ENCODE measurements around the gene NPPC.
"Not testable (repeated sequence)": the region's sequence is repeated elsewhere in the genome, so short reads cannot be mapped to it uniquely, and the experiment has no call there.

The NPPC gene

DNA sequence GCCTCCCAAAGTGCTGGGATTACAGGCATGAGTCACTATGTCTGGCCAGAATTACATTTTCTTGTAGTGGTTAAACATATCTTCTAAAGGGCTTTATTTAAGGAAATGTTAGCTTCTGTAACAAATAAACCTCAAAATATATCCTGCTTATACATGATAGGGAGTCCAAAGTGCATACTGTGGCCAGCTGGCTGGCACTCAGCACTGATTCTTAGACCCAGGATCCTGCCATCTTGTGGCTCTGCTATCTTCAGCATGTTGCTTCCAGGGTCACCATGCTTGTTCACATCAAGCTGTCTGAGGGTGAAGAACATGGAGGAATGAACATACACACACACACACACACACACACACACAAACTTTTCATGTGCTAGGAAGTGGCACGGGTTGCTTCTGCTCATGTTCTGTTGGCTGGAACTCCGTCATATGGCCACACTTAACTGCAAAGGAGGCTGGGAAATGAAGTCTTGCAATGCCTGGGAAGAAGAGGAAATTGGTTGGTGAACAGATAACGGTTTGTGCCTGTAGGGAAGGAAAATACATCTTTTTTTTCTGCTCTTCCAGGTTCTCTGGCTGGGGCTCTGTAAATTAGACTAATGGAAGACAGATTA lies 40.0 kb downstream of the NPPC start:
- DNase-seq (ENCODE audit: low spot score) = no peak
- H3K4me3 ChIP-seq = no peak overlapping the region

DNA sequence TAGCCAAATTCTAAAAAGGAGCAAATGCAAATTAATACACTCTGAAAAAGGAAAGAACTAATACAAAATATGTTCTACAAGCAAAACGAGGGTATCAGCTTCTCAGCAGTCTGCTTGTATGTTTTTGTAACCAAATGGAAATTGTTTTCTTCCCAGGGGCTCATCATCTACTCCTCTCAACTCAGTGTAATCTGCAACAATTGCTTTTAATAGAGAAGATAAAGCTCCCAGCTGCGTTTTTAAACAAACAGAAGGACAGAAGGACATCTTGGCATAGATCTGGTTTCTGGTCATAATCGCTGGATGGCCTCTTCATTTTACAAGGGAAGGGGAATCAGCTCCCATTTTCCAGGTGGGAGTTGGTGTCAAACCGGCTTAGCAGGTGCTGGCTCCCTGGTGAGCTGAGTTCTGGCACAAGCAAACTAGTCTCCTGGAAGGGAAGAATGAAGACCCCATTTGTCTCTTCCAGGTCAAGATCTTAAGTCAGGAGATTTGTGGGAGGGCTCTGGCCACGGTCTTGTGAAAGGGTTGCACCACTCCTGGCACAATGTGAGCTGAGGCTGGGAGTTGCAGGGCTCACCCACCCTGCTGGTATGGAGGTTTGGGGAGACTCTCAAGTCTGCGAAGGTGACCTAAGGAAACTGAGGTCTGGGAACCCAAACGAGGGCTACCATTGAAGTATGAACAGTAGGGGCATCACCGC lies 41.6 kb downstream of the NPPC start:
- no peak for DNase-seq (ENCODE audit: low spot score)
- H3K4me3 ChIP-seq = no peak overlapping the region
- TF ChIP-seq, protein P1, sequence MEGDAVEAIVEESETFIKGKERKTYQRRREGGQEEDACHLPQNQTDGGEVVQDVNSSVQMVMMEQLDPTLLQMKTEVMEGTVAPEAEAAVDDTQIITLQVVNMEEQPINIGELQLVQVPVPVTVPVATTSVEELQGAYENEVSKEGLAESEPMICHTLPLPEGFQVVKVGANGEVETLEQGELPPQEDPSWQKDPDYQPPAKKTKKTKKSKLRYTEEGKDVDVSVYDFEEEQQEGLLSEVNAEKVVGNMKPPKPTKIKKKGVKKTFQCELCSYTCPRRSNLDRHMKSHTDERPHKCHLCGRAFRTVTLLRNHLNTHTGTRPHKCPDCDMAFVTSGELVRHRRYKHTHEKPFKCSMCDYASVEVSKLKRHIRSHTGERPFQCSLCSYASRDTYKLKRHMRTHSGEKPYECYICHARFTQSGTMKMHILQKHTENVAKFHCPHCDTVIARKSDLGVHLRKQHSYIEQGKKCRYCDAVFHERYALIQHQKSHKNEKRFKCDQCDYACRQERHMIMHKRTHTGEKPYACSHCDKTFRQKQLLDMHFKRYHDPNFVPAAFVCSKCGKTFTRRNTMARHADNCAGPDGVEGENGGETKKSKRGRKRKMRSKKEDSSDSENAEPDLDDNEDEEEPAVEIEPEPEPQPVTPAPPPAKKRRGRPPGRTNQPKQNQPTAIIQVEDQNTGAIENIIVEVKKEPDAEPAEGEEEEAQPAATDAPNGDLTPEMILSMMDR (IDR thresholded peaks at IDR 0.05) = no peak
- H3K27ac ChIP-seq = no peak overlapping the region

More for the DNA sequence above, 40.0 kb downstream of the NPPC start:
- TF ChIP-seq, protein P1 (IDR thresholded peaks at IDR 0.05) = no peak
- no peak overlapping the region for H3K27ac ChIP-seq

DNA sequence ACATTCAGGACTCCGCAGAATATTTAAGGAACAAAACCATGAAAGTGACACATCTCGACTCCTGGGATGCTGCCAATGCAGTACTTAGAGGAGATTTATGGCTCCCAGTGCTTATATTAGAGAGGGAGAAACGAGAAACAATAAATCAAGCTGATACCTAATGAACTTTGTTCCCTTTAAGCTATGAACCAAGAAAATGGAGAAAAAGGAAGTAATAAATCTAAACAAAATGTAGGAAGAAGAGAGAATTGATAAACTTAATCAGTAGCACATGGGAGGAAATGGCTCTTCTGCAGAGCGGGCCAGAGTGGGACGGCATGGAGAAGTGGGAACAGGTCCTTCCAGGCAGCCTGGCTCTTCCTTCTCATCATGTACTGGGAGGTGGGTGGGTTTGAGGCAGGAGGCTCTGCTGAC lies 42.7 kb downstream of the NPPC start:
- TF ChIP-seq, protein P1 (IDR thresholded peaks at IDR 0.05) = no peak
- DNase-seq (ENCODE audit: low spot score) = no peak
- Histone ChIP-seq H3K27ac (no peak overlapping the region), H3K4me3 (no peak overlapping the region)

DNA sequence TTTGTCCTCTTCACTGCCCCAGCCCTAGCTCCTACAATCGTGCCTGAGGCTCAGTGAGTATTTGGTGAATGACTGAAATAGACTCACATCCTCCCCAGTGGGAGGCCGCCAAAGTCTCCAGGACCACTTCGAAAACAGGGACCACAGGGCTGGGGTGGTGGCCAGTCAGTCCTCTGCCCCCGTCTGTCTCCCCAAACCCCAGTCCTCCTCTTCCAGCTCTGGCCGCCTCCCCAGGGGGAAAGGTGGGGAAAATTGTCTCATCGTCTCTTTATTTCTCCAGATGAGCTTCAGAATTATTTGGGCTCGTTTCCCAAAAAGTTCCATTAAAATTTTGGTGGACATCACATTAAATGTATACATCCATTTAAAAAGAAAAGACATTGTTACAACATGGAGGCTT lies 43.5 kb downstream of the NPPC start:
- Histone ChIP-seq H3K4me3 (no peak overlapping the region), H3K27ac (no peak overlapping the region)
- TF ChIP-seq, protein P1 (IDR thresholded peaks at IDR 0.05) = no peak
- DNase-seq (ENCODE audit: low spot score) = no peak

DNA sequence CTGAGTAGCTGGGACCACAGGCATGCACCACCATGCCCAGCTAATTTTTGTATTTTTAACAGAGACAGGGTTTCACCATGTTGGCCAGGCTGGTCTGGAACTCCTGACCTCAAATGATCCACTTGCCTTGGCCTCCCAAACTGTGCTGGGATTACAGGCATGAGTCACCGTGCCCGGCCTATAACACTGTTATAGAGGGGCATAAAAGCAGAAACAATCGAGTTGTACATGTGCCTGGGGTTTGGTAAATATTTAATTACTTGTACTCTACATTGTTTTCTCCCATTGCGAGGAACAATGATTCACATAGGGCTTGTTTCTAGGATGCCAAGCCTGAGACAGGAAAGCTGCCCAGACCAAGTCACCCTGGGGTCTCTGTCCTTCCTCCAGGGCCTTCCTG lies 45.8 kb downstream of the NPPC start:
- not testable (repeated sequence) for H3K4me3 ChIP-seq; H3K27ac ChIP-seq; DNase-seq (ENCODE audit: low spot score)

DNA sequence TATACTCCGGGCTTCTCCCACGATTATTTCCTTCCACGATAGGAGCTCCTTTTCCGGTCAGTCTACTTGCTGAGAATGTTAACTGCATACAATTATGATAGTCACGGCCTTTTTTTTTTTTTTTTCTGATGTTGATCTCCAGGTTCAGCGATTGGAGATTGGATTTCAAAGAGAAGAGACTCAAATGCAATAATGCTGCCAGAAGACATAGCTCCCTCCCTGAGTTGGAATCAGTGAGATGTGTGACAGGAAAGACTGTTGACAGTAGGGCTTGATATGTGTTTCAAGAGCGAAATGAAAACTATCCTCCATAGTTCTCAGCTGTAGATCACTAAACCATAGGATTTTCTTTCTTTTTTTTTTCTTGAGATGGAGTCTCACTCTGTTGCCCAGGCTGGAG lies 47.0 kb downstream of the NPPC start:
- no peak overlapping the region for H3K27ac ChIP-seq
- no peak for DNase-seq (ENCODE audit: low spot score)
- H3K4me3 ChIP-seq = no peak overlapping the region
- TF ChIP-seq, protein P1 (IDR thresholded peaks at IDR 0.05) = no peak

DNA sequence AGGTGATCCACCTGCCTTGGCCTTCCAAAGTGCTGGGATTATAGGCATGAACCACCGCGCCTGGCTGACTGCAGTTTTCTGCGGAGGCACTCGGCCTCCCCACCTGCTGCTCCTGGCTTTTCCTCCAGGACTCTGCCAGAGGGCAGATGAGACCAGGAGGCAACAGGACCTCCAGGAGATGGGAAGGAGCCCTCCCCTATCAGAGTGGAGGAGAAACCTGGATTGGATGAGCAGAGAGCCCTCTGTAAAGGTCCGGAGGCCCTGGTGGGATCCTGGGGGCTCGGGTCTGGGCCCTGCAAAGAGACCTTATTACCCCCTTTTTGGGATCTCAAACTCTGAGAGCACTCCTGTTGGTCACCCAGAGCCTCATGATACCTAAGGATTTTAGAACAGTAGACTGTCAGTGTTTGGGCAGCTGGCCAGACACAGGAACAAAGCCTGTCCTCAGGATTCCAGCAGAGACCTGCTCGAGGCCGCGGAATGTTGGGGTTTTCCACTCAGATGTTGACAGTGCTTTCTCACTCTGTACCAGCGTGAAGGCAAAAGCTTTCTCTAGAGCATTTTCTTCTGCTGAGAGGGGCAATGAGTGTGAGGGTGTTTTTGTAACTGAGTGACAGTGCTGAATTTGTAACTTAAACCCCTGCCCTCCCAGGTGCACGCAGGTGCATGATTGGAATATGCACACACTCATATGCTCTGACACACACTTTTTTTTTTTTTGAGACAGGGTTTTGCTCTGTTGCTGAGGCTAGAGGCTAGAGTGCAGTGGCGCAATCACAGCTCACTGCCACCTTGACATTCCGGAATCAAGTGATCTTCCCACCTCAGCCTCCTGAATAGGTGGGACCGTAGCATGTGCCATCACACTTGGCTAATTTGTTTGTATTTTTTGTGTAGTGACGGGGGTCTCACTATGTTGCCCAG lies 48.4 kb downstream of the NPPC start:
- no peak overlapping the region for H3K27ac ChIP-seq
- no peak for DNase-seq (ENCODE audit: low spot score)
- TF ChIP-seq, protein P1 (IDR thresholded peaks at IDR 0.05) = no peak
- H3K4me3 ChIP-seq = no peak overlapping the region
